ENCODE data around the gene SPTLC3. TPM values are rescaled to one million over a fixed set of nuclear protein-coding genes. Genes with fewer than 3 reads are reported as not detected.

SPTLC3 gene
- total RNA-seq, 2 donors from 2014 or later, result 5.3 to 18.4 TPM

GRCh38 chr20:13025181-13025580 lies 16.4 kb downstream of the SPTLC3 start:
- no peak for ATAC-seq

GRCh38 chr20:13028001-13028400 lies 19.2 kb downstream of the SPTLC3 start:
- ATAC-seq (no peak), DNase-seq (no peak)
- TF ChIP-seq POLR2A (IDR thresholded peaks at IDR 0.05) (no peak), CTCF (IDR thresholded peaks at IDR 0.05) (no peak)
- intact Hi-C loops (cut with DNase I), result no loop called here
- no peaks in the 10 kb centered on the region for H3K9me3 ChIP-seq
- H3K27me3 ChIP-seq, result no peaks in the 10 kb centered on the region
- 65 to 70% methylated on average over 4 of the region's 4 CpGs for WGBS, 2 donors
- H3K4me3 ChIP-seq, result no peak overlapping the region
- no peaks in the 10 kb centered on the region for H3K36me3 ChIP-seq (replicated peaks in 1 of 2; ENCODE audit: insufficient read depth in 1 of 2, low read depth in 2 of 2)
- H3K4me1 ChIP-seq, result no peaks in the 10 kb centered on the region
- no peak overlapping the region for H3K27ac ChIP-seq

More at GRCh38 chr20:13025181-13025580, 16.4 kb downstream of the SPTLC3 start:
- intact Hi-C loops (cut with DNase I), result no loop called here
- H3K4me3 ChIP-seq, result no peak overlapping the region
- no peak for DNase-seq
- no peaks in the 10 kb centered on the region for H3K9me3 ChIP-seq
- WGBS, 2 donors, result 89% methylated on average over 1 of the region's 1 CpG
- H3K27ac ChIP-seq, result no peak overlapping the region
- TF ChIP-seq POLR2A (IDR thresholded peaks at IDR 0.05) (no peak), CTCF (IDR thresholded peaks at IDR 0.05) (no peak)
- no peaks in the 10 kb centered on the region for H3K27me3 ChIP-seq
- no peaks in the 10 kb centered on the region for H3K4me1 ChIP-seq
- no peaks in the 10 kb centered on the region for H3K36me3 ChIP-seq (replicated peaks in 1 of 2; ENCODE audit: insufficient read depth in 1 of 2, low read depth in 2 of 2)

- Histone ChIP-seq H3K4me3 (no peak overlapping the region), H3K36me3 (replicated peaks in 1 of 2; ENCODE audit: insufficient read depth in 1 of 2, low read depth in 2 of 2) (no peaks in the 10 kb centered on the region), H3K27me3 (no peaks in the 10 kb centered on the region), H3K27ac (no peak overlapping the region), H3K4me1 (no peaks in the 10 kb centered on the region), H3K9me3 (no peaks in the 10 kb centered on the region)
- no peak for DNase-seq
- TF ChIP-seq POLR2A (IDR thresholded peaks at IDR 0.05) (no peak), CTCF (IDR thresholded peaks at IDR 0.05) (no peak)
- no peak for ATAC-seq
- intact Hi-C loops (cut with DNase I), result no loop called here
- 49 to 73% methylated on average over 3 of the region's 3 CpGs for whole genome bisulfite sequencing, 2 donors
Observed at GRCh38 chr20:13028673-13029072, 19.9 kb downstream of the SPTLC3 start.

GRCh38 chr20:13029687-13030375 lies 21.1 kb downstream of the SPTLC3 start:
- WGBS, 2 donors, result 43 to 66% methylated on average over 3 of the region's 3 CpGs
- H3K27ac ChIP-seq, result no peak overlapping the region
- no peaks in the 10 kb centered on the region for H3K27me3 ChIP-seq
- ATAC-seq (no peak), DNase-seq (peak in 3 of 4 donors; percentile 27 to 43 (median 29))
- intact Hi-C loops (cut with DNase I), result no loop called here
- no peaks in the 10 kb centered on the region for H3K36me3 ChIP-seq (replicated peaks in 1 of 2; ENCODE audit: insufficient read depth in 1 of 2, low read depth in 2 of 2)
- no peak overlapping the region for H3K4me3 ChIP-seq
- peaks cover 2% of the 10 kb centered on the region for H3K4me1 ChIP-seq
- H3K9me3 ChIP-seq, result no peaks in the 10 kb centered on the region
- no peak for TF ChIP-seq POLR2A (IDR thresholded peaks at IDR 0.05)
- no peak for TF ChIP-seq CTCF (IDR thresholded peaks at IDR 0.05)

- 83 to 88% methylated on average over 4 of the region's 4 CpGs for WGBS, 2 donors
- DNase-seq (no peak), ATAC-seq (no peak)
- TF ChIP-seq CTCF (IDR thresholded peaks at IDR 0.05), result no peak
- no peak for TF ChIP-seq POLR2A (IDR thresholded peaks at IDR 0.05)
- H3K4me3 ChIP-seq, result no peak overlapping the region
- no peaks in the 10 kb centered on the region for H3K36me3 ChIP-seq (replicated peaks in 1 of 2; ENCODE audit: insufficient read depth in 1 of 2, low read depth in 2 of 2)
- peaks cover 9% of the 10 kb centered on the region for H3K4me1 ChIP-seq
- H3K27ac ChIP-seq, result no peak overlapping the region
- no peaks in the 10 kb centered on the region for H3K27me3 ChIP-seq
- H3K9me3 ChIP-seq, result no peaks in the 10 kb centered on the region
- intact Hi-C loops (cut with DNase I), result no loop called here
Observed at GRCh38 chr20:13031751-13032150, 23.0 kb downstream of the SPTLC3 start.
